OCI-LY7 (cell line): Measurements from ENCODE around the gene UNC45B. TPM values are rescaled to one million over a fixed set of nuclear protein-coding genes. Genes with fewer than 3 reads are reported as not detected.

Experiments
- BruUV-seq: library from RNA; stranded (reverse); fragments of 400-500 nt; replicated peaks from 2 replicates; lab custom pipeline; 2021; lab: Mats Ljungman, UMichigan
- CTCF ChIA-PET: fragments of 300-600 bp; sonication (Branson Sonifier 250); formaldehyde crosslinking; loops from one replicate; lab custom pipeline; 2022; ENCODE audit warnings: antibody characterized with exemption; ENCODE audit not compliant: unreplicated experiment; lab: Charles Lee
- POLR2A ChIA-PET: fragments of 300-600 bp; sonication (Branson Sonifier 250); formaldehyde crosslinking; loops from one replicate; lab custom pipeline; 2022; ENCODE audit warnings: antibody characterized with exemption; lab: Charles Lee
- DNase-seq: peaks from one replicate; pipeline ENCODE4 v3.0.0-alpha.2; 2015; ENCODE audit warnings: low spot score
- H2AFZ ChIP-seq: fragments of 200-600 bp; sonication (generic), shearing (Covaris generic); 2 replicates; pipeline ENCODE4 v1.6.1; 2014; ENCODE audit warnings: mild to moderate bottlenecking, antibody characterized with exemption, low read length, moderate library complexity
- H3K27ac ChIP-seq: fragments of 200-600 bp; sonication (generic); 2 replicates; pipeline ENCODE4 v1.5.1; 2014; ENCODE audit warnings: mixed run types, low read depth, mild to moderate bottlenecking, moderate library complexity, low read length, inconsistent platforms; ENCODE audit not compliant: poor library complexity, severe bottlenecking
- H3K36me3 ChIP-seq: fragments of 200-600 bp; sonication (generic); 2 replicates; pipeline ENCODE4 v1.6.1; 2014; ENCODE audit warnings: mild to moderate bottlenecking, antibody characterized with exemption, low read length, moderate library complexity, mixed read lengths; ENCODE audit not compliant: insufficient read depth
- H3K4me1 ChIP-seq: fragments of 200-600 bp; sonication (generic); 2 replicates; pipeline ENCODE4 v1.5.1; 2014; ENCODE audit warnings: mild to moderate bottlenecking, low read length; ENCODE audit not compliant: insufficient read depth, poor library complexity, severe bottlenecking
- H3K4me2 ChIP-seq: fragments of 200-600 bp; sonication (generic); 2 replicates; pipeline ENCODE4 v1.6.1; 2014; ENCODE audit warnings: mild to moderate bottlenecking, low read length
- H3K4me3 ChIP-seq: fragments of 200-600 bp; sonication (generic); 2 replicates; pipeline ENCODE4 v1.5.1; 2014; ENCODE audit warnings: mild to moderate bottlenecking, low read depth, low read length; ENCODE audit not compliant: poor library complexity, severe bottlenecking
- H3K79me2 ChIP-seq: fragments of 200-600 bp; sonication (generic); 2 replicates; pipeline ENCODE4 v1.6.1; 2016; ENCODE audit warnings: low read depth, mild to moderate bottlenecking, low read length, moderate library complexity, mixed read lengths; ENCODE audit not compliant: insufficient read depth
- H3K9me2 ChIP-seq: fragments of 200-600 bp; sonication (generic); 2 replicates; pipeline ENCODE4 v1.6.1; 2016; ENCODE audit warnings: mild to moderate bottlenecking, low read length, mixed read lengths; ENCODE audit not compliant: insufficient read depth
- H3K9me3 ChIP-seq: fragments of 200-600 bp; sonication (generic); 2 replicates; pipeline ENCODE4 v1.6.1; 2014; ENCODE audit warnings: mild to moderate bottlenecking, mixed run types, low read length, mixed read lengths
- H4K20me1 ChIP-seq: fragments of 200-600 bp; sonication (generic); 2 replicates; pipeline ENCODE4 v1.6.1; 2014; ENCODE audit warnings: mild to moderate bottlenecking, antibody characterized with exemption, low read length, moderate library complexity, mixed read lengths; ENCODE audit not compliant: insufficient read depth
- EZH2phosphoT487 ChIP-seq: fragments of 200-600 bp; sonication (generic); IDR thresholded peaks from 2 replicates; pipeline ENCODE4 v1.6.1; 2018; ENCODE audit warnings: low read depth, borderline replicate concordance, mild to moderate bottlenecking, mixed run types, antibody characterized with exemption, low read length, moderate library complexity, mixed read lengths
- intact Hi-C: fragments of 100-400 bp; cut with micrococcal nuclease; formaldehyde crosslinking; loops from one replicate; pipeline ENCODE4 v1.10.0; 2022; ENCODE audit not compliant: unreplicated experiment
- total RNA-seq, 2 experiments: library from RNA; depleted of rRNA in 1 of 2; stranded (reverse); fragments of >200 nt in 1 of 2; shearing (Covaris generic) in 1 of 2; gene quantifications; 2 replicates each; pipeline ENCODE4 v1.2.3, GENCODE V29; 2014 to 2022
- TF ChIP-seq, protein P1 (sequence below): fragments of 200-600 bp; sonication (generic); conservative IDR thresholded peaks from 2 replicates; pipeline ENCODE4 v1.5.1; 2014; ENCODE audit warnings: mild to moderate bottlenecking, antibody characterized with exemption, low read length, moderate library complexity, mixed read lengths

UNC45B gene
- total RNA-seq, 2 experiments from 2014 or later = not detected

DNA sequence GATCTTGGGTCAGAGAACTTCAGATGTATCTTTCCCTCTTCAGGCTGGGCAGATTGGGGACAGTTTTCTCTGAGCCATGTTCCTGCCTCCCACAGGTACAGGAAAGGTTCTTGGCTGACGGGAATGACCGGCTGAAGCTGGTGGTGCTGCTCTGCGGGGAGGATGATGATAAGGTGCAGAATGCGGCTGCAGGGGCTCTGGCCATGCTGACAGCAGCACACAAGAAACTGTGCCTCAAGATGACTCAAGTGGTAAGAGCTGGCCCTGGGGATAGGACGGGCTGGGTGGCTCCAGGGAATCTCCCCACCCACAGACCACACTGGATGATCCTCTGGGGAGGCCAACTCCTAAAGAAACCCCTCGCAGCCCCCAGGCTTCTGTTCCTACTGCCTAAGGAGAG lies 35.7 kb downstream of the UNC45B start:
- Histone ChIP-seq H3K4me2 (no peak overlapping the region), H3K9me2 (no peaks in the 10 kb centered on the region), H3K4me3 (no peak overlapping the region), H3K36me3 (no peaks in the 10 kb centered on the region), H3K27ac (no peak overlapping the region), H3K9me3 (no peaks in the 10 kb centered on the region), H3K79me2 (no peaks in the 10 kb centered on the region), H4K20me1 (no peaks in the 10 kb centered on the region), H3K4me1 (no peaks in the 10 kb centered on the region), H2AFZ (no peak overlapping the region)
- DNase-seq = no peak
- no TSS peak for BruUV-seq
- intact Hi-C loops = no loop called here
- CTCF ChIA-PET = no interaction called here
- POLR2A ChIA-PET = no interaction called here
- TF ChIP-seq, protein P1, sequence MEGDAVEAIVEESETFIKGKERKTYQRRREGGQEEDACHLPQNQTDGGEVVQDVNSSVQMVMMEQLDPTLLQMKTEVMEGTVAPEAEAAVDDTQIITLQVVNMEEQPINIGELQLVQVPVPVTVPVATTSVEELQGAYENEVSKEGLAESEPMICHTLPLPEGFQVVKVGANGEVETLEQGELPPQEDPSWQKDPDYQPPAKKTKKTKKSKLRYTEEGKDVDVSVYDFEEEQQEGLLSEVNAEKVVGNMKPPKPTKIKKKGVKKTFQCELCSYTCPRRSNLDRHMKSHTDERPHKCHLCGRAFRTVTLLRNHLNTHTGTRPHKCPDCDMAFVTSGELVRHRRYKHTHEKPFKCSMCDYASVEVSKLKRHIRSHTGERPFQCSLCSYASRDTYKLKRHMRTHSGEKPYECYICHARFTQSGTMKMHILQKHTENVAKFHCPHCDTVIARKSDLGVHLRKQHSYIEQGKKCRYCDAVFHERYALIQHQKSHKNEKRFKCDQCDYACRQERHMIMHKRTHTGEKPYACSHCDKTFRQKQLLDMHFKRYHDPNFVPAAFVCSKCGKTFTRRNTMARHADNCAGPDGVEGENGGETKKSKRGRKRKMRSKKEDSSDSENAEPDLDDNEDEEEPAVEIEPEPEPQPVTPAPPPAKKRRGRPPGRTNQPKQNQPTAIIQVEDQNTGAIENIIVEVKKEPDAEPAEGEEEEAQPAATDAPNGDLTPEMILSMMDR = no peak
- TF ChIP-seq EZH2phosphoT487 = no peak

DNA sequence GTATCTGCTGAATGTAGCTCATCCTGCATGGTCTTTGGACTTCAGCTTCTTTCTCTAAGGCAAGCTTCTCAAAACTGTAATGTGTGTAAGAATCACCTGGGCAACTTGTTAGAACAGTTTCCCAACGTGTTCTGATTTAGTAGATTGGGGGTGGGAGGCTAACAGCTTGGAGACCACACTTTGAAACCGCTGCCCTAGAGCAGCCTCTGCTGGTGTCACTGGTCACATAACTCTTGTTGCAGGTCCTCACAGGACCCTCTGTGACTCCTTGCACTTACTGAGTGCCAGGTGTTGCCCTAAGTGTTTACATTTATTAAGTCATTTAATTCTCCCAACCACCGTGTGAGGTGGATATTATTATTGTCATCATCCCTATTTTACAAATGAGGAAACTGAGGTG lies 36.7 kb downstream of the UNC45B start:
- H3K27ac ChIP-seq = no peak overlapping the region
- no peak for DNase-seq
- no peaks in the 10 kb centered on the region for H3K9me2 ChIP-seq
- H2AFZ ChIP-seq = no peak overlapping the region
- no peaks in the 10 kb centered on the region for H3K4me1 ChIP-seq
- no peak overlapping the region for H3K4me2 ChIP-seq
- no peak overlapping the region for H3K4me3 ChIP-seq
- no peaks in the 10 kb centered on the region for H3K79me2 ChIP-seq
- TF ChIP-seq EZH2phosphoT487 = no peak
- TF ChIP-seq, protein P1 = no peak
- H3K9me3 ChIP-seq = no peaks in the 10 kb centered on the region
- H4K20me1 ChIP-seq = no peaks in the 10 kb centered on the region
- POLR2A ChIA-PET = interaction anchor here (0.6 to 1.0 kb wide), 3 partner anchors 39 to 966 kb away, joined by 3 to 5 read pairs (median 4); no protein-coding TSS in a partner anchor
- CTCF ChIA-PET = no interaction called here
- BruUV-seq = no TSS peak
- no peaks in the 10 kb centered on the region for H3K36me3 ChIP-seq
- intact Hi-C loops = no loop called here

DNA sequence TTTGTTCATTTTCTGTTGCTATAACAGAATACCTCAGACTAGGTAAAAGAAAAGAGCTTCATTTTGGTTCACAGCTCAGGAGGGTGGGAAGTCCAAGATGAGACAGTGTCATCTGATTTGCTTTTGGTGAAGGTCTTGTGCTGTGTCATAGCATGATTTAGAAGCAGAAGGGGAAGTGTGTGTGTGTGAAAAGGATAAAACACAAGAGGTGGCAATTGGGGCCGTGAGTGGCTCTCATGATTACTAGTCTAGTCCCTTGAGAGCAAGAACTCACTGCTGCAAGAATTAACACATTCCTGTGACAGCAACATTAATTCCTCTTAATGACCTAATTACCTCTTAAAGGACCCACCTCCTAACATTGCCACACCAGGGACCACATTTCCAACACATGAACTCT lies 38.2 kb downstream of the UNC45B start:
- CTCF ChIA-PET = no interaction called here
- Histone ChIP-seq H3K4me1 (no peaks in the 10 kb centered on the region), H3K36me3 (no peaks in the 10 kb centered on the region), H4K20me1 (no peaks in the 10 kb centered on the region), H3K9me3 (no peaks in the 10 kb centered on the region), H3K4me3 (no peak overlapping the region), H3K4me2 (no peak overlapping the region), H3K9me2 (no peaks in the 10 kb centered on the region), H3K79me2 (no peaks in the 10 kb centered on the region), H2AFZ (no peak overlapping the region), H3K27ac (no peak overlapping the region)
- POLR2A ChIA-PET = no interaction called here
- BruUV-seq = no TSS peak
- TF ChIP-seq, protein P1 = no peak
- no peak for TF ChIP-seq EZH2phosphoT487
- DNase-seq = no peak
- intact Hi-C loops = no loop called here
